Erythroblast (primary cell): ENCODE results near the gene ERBB2.
"Not testable (repeated sequence)": the region's sequence is repeated elsewhere in the genome, so short reads cannot be mapped to it uniquely, and the experiment has no call there.

Source experiments
- DNase-seq, 2 experiments: peaks; one replicate each; lab custom pipeline; 2025; lab: John Stamatoyannopoulos, UW
- GATA1 ChIP-seq: IDR thresholded peaks from 2 replicates; pipeline ENCODE4 v1.6.1; 2011; ENCODE audit warnings: low read depth, mild to moderate bottlenecking, control low read depth, low read length, moderate library complexity
- POLR2A ChIP-seq: IDR thresholded peaks from 2 replicates; pipeline ENCODE4 v1.6.1; 2011; ENCODE audit warnings: mild to moderate bottlenecking, low read length

ERBB2 gene

DNA sequence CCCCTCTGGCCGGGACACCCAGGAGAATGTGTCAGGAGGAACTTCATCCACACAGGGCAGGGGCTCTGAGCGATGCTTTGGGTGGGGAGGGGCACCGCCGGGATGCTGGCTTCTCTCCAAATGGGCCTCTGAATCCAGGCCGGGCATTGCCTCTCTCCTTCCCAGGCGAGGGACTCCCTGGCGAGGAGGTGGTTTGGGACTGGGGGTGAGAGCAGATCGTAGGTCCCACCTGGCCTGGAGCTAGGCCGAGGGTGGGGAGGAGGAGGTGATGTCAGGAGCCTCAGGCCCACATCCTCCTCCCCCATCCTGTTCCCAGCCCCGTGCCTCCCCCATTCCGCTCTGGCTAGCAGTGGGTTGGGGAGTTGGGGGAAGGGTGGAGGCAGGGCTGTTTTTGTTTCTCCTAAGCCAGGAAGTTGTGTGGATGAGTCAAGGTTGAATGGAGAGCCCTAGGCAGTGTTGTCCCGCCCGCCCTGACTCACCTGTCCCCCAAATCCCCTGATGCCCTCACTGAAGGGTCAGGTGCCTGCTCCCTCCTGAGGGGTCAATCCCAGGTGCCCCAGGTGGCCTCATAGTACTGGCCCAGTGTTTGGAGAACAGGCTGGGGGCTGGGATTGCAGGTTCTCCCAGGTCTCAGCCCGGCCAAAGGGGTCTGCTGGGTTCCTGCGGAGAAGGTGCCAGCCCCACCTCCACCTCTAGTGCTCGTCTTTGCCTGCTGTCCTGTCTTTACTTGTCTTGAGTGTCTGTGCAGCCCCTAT, 40.7 kb downstream of the ERBB2 start:
- no peak for DNase-seq
- no peak for TF ChIP-seq GATA1
- TF ChIP-seq POLR2A, result no peak

DNA sequence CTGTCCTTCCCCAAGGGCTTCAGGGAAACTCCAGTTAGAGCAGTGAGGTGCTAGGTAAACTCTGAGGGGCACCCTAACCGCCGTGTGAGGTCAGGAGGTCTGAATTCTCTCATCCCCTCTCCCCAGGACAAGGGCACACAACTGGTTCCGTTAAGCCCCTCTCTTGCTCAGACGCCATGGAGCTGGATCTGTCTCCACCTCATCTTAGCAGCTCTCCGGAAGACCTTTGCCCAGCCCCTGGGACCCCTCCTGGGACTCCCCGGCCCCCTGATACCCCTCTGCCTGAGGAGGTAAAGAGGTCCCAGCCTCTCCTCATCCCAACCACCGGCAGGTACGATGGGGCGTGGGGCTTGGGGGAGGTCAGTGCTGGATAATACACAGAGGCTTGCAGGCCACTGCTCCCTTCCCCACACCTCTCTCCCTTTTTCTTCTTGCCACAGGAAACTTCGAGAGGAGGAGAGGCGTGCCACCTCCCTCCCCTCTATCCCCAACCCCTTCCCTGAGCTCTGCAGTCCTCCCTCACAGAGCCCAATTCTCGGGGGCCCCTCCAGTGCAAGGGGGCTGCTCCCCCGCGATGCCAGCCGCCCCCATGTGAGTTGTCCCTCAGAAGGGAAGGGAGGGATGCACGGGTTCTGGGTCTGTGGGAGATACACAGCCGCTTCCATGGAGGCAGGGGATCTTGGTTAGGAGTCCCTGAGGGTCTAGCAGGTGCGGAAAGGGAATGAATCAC, 42.4 kb downstream of the ERBB2 start:
- no peak for DNase-seq
- no peak for TF ChIP-seq GATA1
- TF ChIP-seq POLR2A, result no peak

DNA sequence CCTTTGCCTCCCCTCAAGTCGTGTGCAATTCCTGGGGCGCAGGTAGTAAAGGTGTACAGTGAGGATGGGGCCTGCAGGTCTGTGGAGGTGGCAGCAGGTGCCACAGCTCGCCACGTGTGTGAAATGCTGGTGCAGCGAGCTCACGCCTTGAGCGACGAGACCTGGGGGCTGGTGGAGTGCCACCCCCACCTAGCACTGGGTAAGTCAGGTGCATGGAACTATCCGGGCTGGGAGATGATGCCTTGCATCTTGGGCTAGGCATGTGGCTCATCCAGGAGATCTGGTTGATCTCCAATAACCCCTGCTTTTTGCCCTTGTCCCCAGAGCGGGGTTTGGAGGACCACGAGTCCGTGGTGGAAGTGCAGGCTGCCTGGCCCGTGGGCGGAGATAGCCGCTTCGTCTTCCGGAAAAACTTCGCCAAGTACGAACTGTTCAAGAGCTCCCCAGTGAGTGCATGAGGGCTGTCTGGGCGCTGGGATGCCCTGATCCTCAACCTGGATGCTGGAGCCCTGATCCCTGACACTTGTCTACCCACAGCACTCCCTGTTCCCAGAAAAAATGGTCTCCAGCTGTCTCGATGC, 43.1 kb downstream of the ERBB2 start:
- TF ChIP-seq GATA1 (no peak), POLR2A (no peak)
- no peak for DNase-seq

DNA sequence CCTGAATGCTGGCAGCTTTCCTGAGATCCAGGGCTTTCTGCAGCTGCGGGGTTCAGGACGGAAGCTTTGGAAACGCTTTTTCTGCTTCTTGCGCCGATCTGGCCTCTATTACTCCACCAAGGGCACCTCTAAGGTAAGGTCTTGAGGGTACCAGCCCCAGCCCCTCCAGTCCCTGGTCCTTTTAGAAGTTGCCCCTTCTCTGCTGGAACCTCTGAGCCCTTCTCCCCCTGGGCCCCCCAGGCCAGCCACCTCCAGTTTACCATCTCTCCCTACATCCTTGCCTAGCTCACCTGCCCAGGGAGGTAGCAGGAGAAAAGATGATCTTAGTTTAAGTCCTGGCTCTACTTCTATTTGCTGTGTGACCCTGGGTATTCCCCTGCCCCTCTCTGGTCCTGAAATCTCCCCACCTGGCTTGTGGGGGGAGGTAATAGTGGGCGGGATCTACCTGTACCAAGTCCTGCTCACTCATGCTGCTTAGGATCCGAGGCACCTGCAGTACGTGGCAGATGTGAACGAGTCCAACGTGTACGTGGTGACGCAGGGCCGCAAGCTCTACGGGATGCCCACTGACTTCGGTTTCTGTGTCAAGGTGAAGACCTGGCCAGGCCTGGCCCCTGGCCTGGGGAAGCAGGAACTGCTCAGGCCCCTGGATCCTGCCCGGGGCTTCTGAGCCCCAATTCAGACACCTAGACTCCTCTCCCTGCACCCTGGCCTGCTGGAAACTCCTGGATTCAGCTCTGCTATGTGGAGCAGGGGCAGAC, 44.4 kb downstream of the ERBB2 start:
- TF ChIP-seq POLR2A (no peak), GATA1 (no peak)
- no peak for DNase-seq

DNA sequence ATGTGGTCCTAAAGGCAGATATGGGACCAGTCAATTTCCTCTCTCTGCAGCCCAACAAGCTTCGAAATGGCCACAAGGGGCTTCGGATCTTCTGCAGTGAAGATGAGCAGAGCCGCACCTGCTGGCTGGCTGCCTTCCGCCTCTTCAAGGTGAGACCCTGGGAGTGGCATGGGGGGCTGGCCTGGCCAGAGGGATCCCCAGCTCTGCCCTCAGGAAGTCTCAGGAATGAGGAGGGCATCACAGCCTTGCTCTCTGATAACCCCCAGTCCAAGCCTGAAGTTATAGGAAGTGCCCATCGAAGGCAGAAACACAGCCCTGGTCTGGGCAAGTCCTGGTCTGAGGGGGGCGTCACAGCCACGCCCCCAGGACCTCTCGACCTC, 45.0 kb downstream of the ERBB2 start:
- DNase-seq, result no peak
- no peak for TF ChIP-seq POLR2A
- TF ChIP-seq GATA1, result no peak

DNA sequence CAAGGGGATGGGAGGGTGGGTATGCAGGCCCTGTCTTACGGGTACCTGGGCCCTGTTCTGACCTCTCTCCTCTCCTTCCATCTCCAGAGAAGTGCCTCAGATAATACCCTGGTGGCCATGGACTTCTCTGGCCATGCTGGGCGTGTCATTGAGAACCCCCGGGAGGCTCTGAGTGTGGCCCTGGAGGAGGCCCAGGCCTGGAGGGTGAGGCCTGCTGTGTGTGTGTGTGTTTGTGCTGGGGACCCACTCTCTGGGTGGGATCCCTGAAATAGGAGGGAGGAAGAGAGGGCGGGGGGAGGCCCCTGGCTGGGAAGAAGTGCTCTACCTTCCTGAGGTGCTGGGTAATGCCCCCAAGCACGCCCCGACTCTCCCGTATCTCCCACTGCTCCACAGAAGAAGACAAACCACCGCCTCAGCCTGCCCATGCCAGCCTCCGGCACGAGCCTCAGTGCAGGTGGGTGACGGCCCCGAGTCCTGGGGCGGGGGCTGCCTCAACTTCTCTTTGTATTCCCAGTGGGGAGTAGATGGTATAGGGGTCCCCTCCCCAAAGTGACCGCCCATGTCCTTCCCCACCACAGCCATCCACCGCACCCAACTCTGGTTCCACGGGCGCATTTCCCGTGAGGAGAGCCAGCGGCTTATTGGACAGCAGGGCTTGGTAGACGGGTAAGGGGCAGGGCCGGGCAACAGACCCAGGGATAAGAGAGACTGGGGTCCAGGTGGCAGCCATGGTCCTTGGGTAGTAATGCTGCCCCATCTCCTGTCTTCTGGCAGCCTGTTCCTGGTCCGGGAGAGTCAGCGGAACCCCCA, 45.7 kb downstream of the ERBB2 start:
- DNase-seq, result no peak
- TF ChIP-seq POLR2A (no peak), GATA1 (no peak)

DNA sequence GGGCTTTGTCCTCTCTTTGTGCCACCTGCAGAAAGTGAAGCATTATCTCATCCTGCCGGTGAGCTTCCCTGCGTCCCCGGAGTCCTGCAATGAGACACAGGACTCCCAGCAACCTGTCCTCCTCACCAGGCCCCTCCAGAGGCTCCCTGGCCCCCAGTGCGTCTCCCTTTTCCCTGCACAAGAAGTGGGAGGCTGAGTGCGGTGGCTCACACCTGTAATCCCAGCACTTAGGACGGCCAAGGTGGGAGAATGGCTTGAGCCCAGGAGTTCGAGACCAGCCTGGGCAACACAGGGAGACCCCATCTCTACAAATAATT, 46.2 kb downstream of the ERBB2 start:
- TF ChIP-seq GATA1, result no peak
- DNase-seq, result no peak

DNA sequence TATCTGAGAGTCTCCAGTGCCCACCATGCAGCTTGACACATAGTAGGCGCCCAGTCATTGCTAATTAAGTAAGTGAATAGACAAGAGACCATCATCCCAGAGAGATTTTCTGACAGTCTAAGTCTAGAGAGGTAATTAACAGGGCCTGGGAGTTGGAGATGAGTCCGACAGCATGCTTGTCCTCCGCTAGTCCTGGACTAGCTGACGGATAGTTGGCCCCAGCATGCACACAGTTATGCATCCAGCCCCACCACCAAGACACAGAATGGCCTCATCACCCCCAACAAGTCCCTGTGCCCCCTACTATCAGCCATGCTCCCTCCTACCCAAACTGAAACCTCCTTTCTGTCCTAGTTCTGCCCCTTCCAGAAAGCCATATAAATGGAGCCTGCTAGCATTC, 47.9 kb downstream of the ERBB2 start:
- no peak for TF ChIP-seq GATA1
- no peak for TF ChIP-seq POLR2A
- DNase-seq, result no peak

DNA sequence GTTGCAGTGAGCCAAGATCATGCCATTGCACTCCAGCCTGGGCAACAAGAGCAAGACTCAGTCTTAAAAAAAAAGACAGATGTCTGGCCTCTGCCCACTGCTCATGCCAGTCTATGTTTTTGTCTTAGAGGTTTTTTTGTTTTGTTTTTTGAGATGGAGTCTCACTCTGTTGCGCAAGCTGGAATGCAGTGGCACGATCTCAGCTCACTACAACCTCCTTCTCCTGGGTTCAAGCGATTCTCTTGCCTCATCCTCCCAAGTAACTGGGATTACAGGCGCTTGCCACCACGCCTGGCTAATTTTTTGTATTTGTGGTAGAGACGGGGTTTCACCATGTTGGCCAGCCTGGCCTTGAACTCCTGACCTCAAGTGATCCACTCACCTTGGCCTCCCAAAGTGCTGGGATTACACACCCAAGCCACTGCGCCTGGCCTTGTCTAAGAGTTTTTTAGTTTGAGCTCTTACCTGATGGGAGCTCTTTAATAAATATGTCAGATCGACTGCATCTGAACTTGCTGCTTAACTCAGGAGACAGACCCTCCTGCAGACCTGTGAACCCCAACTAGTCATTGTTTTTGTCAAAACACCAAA, 48.7 kb downstream of the ERBB2 start:
- not testable (repeated sequence) for DNase-seq

DNA sequence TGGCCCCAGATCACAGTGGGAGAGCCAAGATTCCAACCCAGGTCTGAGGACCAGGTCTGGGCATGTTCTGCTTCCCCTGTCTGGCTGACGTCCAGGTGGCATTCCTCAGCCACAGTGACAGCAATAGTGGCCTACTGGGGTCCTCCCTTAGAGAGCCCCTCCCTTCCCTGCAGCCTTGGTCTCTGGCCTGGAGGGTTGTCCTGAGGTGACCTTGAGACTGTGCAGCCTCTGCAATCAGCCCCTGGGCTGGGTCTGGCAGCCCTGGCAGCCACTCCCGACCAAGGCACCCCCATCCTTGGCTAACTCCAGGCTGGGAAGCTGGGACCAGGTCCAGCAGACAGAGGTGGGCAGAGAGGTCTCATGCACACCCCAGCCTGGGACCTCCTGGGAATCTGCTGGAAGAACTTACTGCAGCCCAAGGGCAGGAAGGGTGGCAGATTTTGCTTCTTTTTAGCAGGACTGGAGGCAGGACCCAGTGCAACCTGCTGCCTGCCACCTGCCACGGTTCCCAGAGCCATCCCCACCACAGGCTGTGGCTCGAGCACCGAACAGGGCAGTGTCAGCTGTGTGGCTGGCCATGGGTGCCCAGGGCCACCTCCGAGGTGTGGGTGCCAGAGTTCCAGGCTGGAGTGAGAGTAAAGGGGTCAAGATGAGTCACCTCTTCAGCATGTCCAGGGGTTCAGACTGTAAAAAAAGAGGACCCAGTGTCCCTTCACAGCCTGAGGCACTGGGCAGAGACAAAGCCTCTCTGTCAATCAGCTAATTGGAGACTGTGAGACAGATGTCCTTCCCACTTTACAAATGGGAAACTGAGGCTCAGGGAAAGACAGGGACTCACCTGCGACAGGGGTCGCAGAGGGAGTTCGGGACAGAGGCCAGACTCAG, 50.5 kb downstream of the ERBB2 start:
- TF ChIP-seq GATA1, result no peak
- TF ChIP-seq POLR2A, result no peak
- no peak for DNase-seq

DNA sequence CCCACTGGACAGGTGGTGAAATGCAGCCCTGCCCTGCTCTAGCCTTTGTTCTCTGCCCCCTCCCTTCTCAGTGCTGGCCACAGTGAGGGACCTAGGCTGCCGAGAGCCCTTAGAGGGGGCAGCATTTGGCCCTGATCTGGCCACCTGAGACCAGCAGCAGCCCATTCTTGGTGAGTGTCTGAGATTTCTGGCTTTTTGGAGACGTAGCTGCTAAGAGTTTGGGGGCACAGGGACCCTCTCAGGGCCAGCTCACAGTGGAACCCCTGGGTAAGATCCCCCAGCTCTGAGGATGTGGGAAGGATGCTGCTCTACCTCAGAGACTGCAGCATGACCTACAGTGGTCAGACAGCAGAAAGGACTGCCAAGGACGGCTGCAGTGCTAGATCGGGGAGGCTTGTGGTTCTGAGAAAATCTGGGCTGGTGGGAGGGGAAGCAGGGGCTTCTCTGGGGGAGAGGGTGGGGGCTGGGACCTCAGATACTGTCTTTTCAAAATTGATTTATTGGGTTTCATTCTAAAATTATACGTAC, 51.2 kb downstream of the ERBB2 start:
- no peak for TF ChIP-seq GATA1
- TF ChIP-seq POLR2A, result no peak

DNA sequence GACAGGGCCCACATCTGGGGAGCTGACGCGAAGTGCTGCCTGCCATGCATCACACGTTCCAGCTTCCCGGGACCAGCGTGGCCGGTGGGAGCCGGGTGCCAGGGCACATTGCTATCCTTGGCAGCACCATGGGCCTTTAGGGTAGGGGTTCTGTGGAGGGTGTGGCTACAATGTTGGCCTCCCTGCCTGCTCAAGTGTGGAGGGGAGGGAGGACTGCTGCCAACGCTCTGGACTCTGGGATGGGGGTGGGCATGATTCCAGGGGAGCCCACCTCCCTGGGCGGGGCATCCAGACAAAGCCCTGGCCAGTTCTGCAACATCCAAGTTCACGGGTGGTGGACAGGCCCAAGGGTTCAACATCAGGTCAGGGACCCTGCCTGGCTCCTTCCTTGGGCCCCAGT, 51.8 kb downstream of the ERBB2 start:
- no peak for TF ChIP-seq POLR2A
- TF ChIP-seq GATA1, result no peak
- no peak for DNase-seq

More for the DNA sequence above, 51.2 kb downstream of the ERBB2 start:
- no peak for DNase-seq
